H9 (cell line): ENCODE results near the gene PTGDR2. TPM values are rescaled to one million over a fixed set of nuclear protein-coding genes. Genes with fewer than 3 reads are reported as not detected.

Source experiments
- DNase-seq: peaks from one replicate; pipeline ENCODE4 v3.0.0-alpha.2; 2017
- H2AFZ ChIP-seq: one replicate; pipeline ENCODE4 v1.6.1; 2013; ENCODE audit warnings: mild to moderate bottlenecking, low read length, control low read depth, moderate library complexity
- H2AK5ac ChIP-seq: 2 replicates; pipeline ENCODE4 v1.6.1; 2013; ENCODE audit warnings: low read length, control low read depth, mixed read lengths; ENCODE audit not compliant: insufficient read length
- H2BK120ac ChIP-seq: one replicate; pipeline ENCODE4 v1.6.1; 2013; ENCODE audit warnings: low read depth, mild to moderate bottlenecking, low read length, control low read depth, inconsistent platforms; ENCODE audit not compliant: poor library complexity, severe bottlenecking
- H2BK12ac ChIP-seq: 2 replicates; pipeline ENCODE4 v1.6.1; 2013; ENCODE audit warnings: low read length, control low read depth, mixed read lengths, low read depth; ENCODE audit not compliant: insufficient read length
- H2BK15ac ChIP-seq: 2 replicates; pipeline ENCODE4 v1.6.1; 2013; ENCODE audit warnings: low read depth, low read length, control low read depth
- H2BK20ac ChIP-seq: one replicate; pipeline ENCODE4 v1.6.1; 2013; ENCODE audit warnings: low read depth, mild to moderate bottlenecking, low read length, control low read depth, inconsistent platforms; ENCODE audit not compliant: poor library complexity, severe bottlenecking
- H2BK5ac ChIP-seq: 2 replicates; pipeline ENCODE4 v1.6.1; 2013; ENCODE audit warnings: low read length, control low read depth, mixed read lengths; ENCODE audit not compliant: insufficient read length
- H3K14ac ChIP-seq: 2 replicates; pipeline ENCODE4 v1.6.1; 2013; ENCODE audit warnings: low read length, control low read depth; ENCODE audit not compliant: insufficient read depth
- H3K18ac ChIP-seq: 2 replicates; pipeline ENCODE4 v1.6.1; 2013; ENCODE audit warnings: low read depth, mild to moderate bottlenecking, mixed read lengths, low read length, control low read depth; ENCODE audit not compliant: insufficient read length
- H3K23ac ChIP-seq: 2 replicates; pipeline ENCODE4 v1.6.1; 2013; ENCODE audit warnings: low read length, control low read depth, mixed read lengths, low read depth; ENCODE audit not compliant: insufficient read length
- H3K23me2 ChIP-seq: 2 replicates; pipeline ENCODE4 v1.6.1; 2013; ENCODE audit warnings: low read depth, mild to moderate bottlenecking, mixed read lengths, low read length, control low read depth; ENCODE audit not compliant: insufficient read length, poor library complexity, severe bottlenecking
- H3K27ac ChIP-seq: 2 replicates; pipeline ENCODE4 v1.5.1; 2013; ENCODE audit warnings: low read length, control low read depth, mixed read lengths, low read depth; ENCODE audit not compliant: insufficient read length
- H3K27me3 ChIP-seq: 2 replicates; pipeline ENCODE4 v1.6.1; 2013; ENCODE audit warnings: low read length, control low read depth, inconsistent platforms; ENCODE audit not compliant: insufficient read depth
- H3K4ac ChIP-seq: 2 replicates; pipeline ENCODE4 v1.6.1; 2013; ENCODE audit warnings: low read depth, mild to moderate bottlenecking, control low read depth, inconsistent platforms, low read length, moderate library complexity
- H3K4me1 ChIP-seq: 2 replicates; pipeline ENCODE4 v1.6.1; 2013; ENCODE audit warnings: low read length, control low read depth, inconsistent platforms; ENCODE audit not compliant: insufficient read depth
- H3K4me2 ChIP-seq: 2 replicates; pipeline ENCODE4 v1.6.1; 2013; ENCODE audit warnings: low read length, control low read depth, mixed read lengths; ENCODE audit not compliant: insufficient read length, insufficient read depth
- H3K56ac ChIP-seq: 2 replicates; pipeline ENCODE4 v1.6.1; 2013; ENCODE audit warnings: low read depth, mild to moderate bottlenecking, mixed read lengths, low read length, control low read depth; ENCODE audit not compliant: insufficient read length
- H3K79me1 ChIP-seq: 2 replicates; pipeline ENCODE4 v1.6.1; 2013; ENCODE audit warnings: low read depth, mild to moderate bottlenecking, moderate library complexity, low read length, control low read depth, inconsistent platforms; ENCODE audit not compliant: insufficient read depth, poor library complexity, severe bottlenecking
- H3K79me2 ChIP-seq: 2 replicates; pipeline ENCODE4 v1.6.1; 2013; ENCODE audit warnings: low read length, control low read depth, inconsistent platforms; ENCODE audit not compliant: insufficient read depth
- H3K9ac ChIP-seq: 2 replicates; pipeline ENCODE4 v1.6.1; 2013; ENCODE audit warnings: low read length, control low read depth, mixed read lengths; ENCODE audit not compliant: insufficient read length; ENCODE audit errors: extremely low read depth
- H3K9me3 ChIP-seq: one replicate; pipeline ENCODE4 v1.6.1; 2013; ENCODE audit warnings: low read depth, low read length, inconsistent platforms; ENCODE audit not compliant: control insufficient read depth
- H3T11ph ChIP-seq: one replicate; pipeline ENCODE4 v1.6.1; 2013; ENCODE audit warnings: mild to moderate bottlenecking, low read length, control low read depth, inconsistent platforms
- H4K20me1 ChIP-seq: one replicate; pipeline ENCODE4 v1.6.1; 2013; ENCODE audit not compliant: control insufficient read depth, insufficient read length, insufficient read depth
- H4K5ac ChIP-seq: 2 replicates; pipeline ENCODE4 v1.6.1; 2013; ENCODE audit warnings: low read depth, mild to moderate bottlenecking, mixed read lengths, low read length, control low read depth; ENCODE audit not compliant: insufficient read length
- H4K8ac ChIP-seq: replicated peaks from 2 replicates; pipeline ENCODE4 v1.6.1; 2013; ENCODE audit warnings: low read length, control low read depth, mixed read lengths, low read depth; ENCODE audit not compliant: insufficient read length
- H4K91ac ChIP-seq: 2 replicates; pipeline ENCODE4 v1.6.1; 2013; ENCODE audit warnings: low read depth, mild to moderate bottlenecking, moderate library complexity, mixed read lengths, low read length, control low read depth; ENCODE audit not compliant: insufficient read length
- H3K27ac Mint-ChIP-seq, 3 experiments: 2 replicates in 2 of 3; 3 replicates in 1 of 3; pipeline ENCODE4 v1.8.0; 2020 to 2021; ENCODE audit warnings: mixed read lengths in 3 of 3, mild to moderate bottlenecking in 1 of 3, moderate library complexity in 1 of 3
- H3K27me3 Mint-ChIP-seq: 2 replicates; pipeline ENCODE4 v1.8.0; 2021; ENCODE audit warnings: low read depth, mild to moderate bottlenecking, moderate library complexity, mixed read lengths
- H3K36me3 Mint-ChIP-seq, 3 experiments: 2 replicates in 2 of 3; 3 replicates in 1 of 3; pipeline ENCODE4 v1.8.0; 2020 to 2021; ENCODE audit warnings: low read depth in 3 of 3, mixed read lengths in 3 of 3; ENCODE audit not compliant: insufficient read depth in 1 of 3
- H3K4me1 Mint-ChIP-seq, 2 experiments: 2 replicates each; pipeline ENCODE4 v1.8.0; 2020; ENCODE audit warnings: mixed read lengths in 2 of 2
- H3K4me3 Mint-ChIP-seq, 2 experiments: 2 replicates in 1 of 2; 3 replicates in 1 of 2; pipeline ENCODE4 v1.8.0; 2020 to 2021; ENCODE audit warnings: mild to moderate bottlenecking in 2 of 2, mixed read lengths in 2 of 2, moderate library complexity in 1 of 2
- H3K9me3 Mint-ChIP-seq, 2 experiments: 2 replicates in 1 of 2; 3 replicates in 1 of 2; pipeline ENCODE4 v1.8.0; 2020; ENCODE audit warnings: mild to moderate bottlenecking in 2 of 2, mixed read lengths in 2 of 2, moderate library complexity in 1 of 2
- WGBS: extraction: QIAGEN DNeasy Blood & Tissue Kit; methylation state at CpG from one replicate; pipeline ENCODE4 v1.1.7; 2013; ENCODE audit warnings: missing lambda C conversion rate, low lambda C conversion rate, mixed read lengths; ENCODE audit not compliant: insufficient read length; ENCODE audit errors: extremely low coverage; 5-methylcytosine and 5-hydroxymethylcytosine counted together
- total RNA-seq: library from RNA; stranded (reverse); gene quantifications from 2 replicates; pipeline ENCODE4 v1.2.1, GENCODE V29; 2021
- TF ChIP-seq, protein P1 (sequence below): fragments of 200-600 bp; sonication (generic); conservative IDR thresholded peaks from 3 replicates; pipeline ENCODE4 v1.8.0; 2021; ENCODE audit warnings: antibody characterized with exemption, mild to moderate bottlenecking

The PTGDR2 gene
- total RNA-seq, 1 experiment from 2014 or later: not detected

DNA sequence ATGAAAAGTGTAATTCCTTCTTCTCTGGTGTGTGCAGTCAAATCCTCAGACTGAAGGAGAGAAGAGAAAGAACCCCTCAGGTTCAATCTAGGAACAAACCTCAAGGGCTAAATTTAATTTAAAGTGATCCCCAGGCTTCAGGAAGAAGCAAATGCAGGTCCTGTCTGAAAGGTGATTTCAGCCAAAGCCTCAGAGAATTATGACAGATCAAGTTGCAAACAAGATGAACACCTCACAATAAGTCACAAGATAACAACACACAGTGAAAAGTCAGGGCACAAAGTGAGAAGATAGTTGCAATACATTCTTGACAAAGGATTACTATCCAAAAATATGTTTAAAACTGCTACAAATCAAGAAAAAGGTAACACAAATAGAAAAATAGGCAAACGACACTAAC is 23.4 kb upstream of the PTGDR2 start:
- DNase-seq: no peak
- H3K4me1 ChIP-seq: no peaks in the 10 kb centered on the region
- no peak overlapping the region for H4K8ac ChIP-seq
- TF ChIP-seq, protein P1, sequence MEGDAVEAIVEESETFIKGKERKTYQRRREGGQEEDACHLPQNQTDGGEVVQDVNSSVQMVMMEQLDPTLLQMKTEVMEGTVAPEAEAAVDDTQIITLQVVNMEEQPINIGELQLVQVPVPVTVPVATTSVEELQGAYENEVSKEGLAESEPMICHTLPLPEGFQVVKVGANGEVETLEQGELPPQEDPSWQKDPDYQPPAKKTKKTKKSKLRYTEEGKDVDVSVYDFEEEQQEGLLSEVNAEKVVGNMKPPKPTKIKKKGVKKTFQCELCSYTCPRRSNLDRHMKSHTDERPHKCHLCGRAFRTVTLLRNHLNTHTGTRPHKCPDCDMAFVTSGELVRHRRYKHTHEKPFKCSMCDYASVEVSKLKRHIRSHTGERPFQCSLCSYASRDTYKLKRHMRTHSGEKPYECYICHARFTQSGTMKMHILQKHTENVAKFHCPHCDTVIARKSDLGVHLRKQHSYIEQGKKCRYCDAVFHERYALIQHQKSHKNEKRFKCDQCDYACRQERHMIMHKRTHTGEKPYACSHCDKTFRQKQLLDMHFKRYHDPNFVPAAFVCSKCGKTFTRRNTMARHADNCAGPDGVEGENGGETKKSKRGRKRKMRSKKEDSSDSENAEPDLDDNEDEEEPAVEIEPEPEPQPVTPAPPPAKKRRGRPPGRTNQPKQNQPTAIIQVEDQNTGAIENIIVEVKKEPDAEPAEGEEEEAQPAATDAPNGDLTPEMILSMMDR: no peak
- H3K4ac ChIP-seq: no peak overlapping the region
- no peaks in the 10 kb centered on the region for H3K23me2 ChIP-seq
- H3K79me2 ChIP-seq: no peaks in the 10 kb centered on the region
- Mint-ChIP-seq H3K36me3 (peaks cover 0 to 16% (median 2%) of the 10 kb centered on the region in 3 experiments; a peak in 3 of 7 replicates), H3K4me3 (no peak overlapping the region), H3K27me3 (no peaks in the 10 kb centered on the region), H3K4me1 (no peaks in the 10 kb centered on the region), H3K9me3 (no peaks in the 10 kb centered on the region), H3K27ac (no peak overlapping the region)
- H3K27ac ChIP-seq: no peak overlapping the region
- no peak overlapping the region for H2AK5ac ChIP-seq
- no peak overlapping the region for H3K18ac ChIP-seq
- no peak overlapping the region for H3K14ac ChIP-seq
- H4K5ac ChIP-seq: no peak overlapping the region
- H3K4me2 ChIP-seq: no peak overlapping the region
- no peak overlapping the region for H2BK20ac ChIP-seq
- H3K27me3 ChIP-seq: no peaks in the 10 kb centered on the region
- WGBS: no CpG with 5 or more reads among the region's 1 CpG
- H3K9ac ChIP-seq: no peak overlapping the region
- H4K20me1 ChIP-seq: peaks cover 2% of the 10 kb centered on the region
- H4K91ac ChIP-seq: no peak overlapping the region
- H2AFZ ChIP-seq: no peak overlapping the region
- H3T11ph ChIP-seq: no peak overlapping the region
- H3K23ac ChIP-seq: no peak overlapping the region
- H2BK15ac ChIP-seq: no peak overlapping the region
- no peak overlapping the region for H2BK5ac ChIP-seq
- no peak overlapping the region for H2BK12ac ChIP-seq
- H3K56ac ChIP-seq: no peak overlapping the region
- no peak overlapping the region for H2BK120ac ChIP-seq
- H3K9me3 ChIP-seq: no peaks in the 10 kb centered on the region
- H3K79me1 ChIP-seq: no peaks in the 10 kb centered on the region
